Stomach smooth muscle (tissue), 2 donors: ENCODE results near the gene GRIN2C.
A peak's percentile ranks its signal among the peaks of the same experiment; 100 is the strongest.

Experiments used
- H3K27ac ChIP-seq: one replicate; pipeline ENCODE4 v1.7.0; 2013; ENCODE audit warnings: mild to moderate bottlenecking, low read length, inconsistent platforms
- H3K27me3 ChIP-seq, 2 donors: one replicate each; pipeline ENCODE4 v1.7.0; 2013; ENCODE audit warnings: low read length in 2 of 2; ENCODE audit not compliant: insufficient read depth in 2 of 2, control insufficient read depth in 1 of 2
- H3K36me3 ChIP-seq, 2 donors: one replicate each; pipeline ENCODE4 v1.7.0; 2013; ENCODE audit warnings: low read length in 2 of 2; ENCODE audit not compliant: control insufficient read depth in 2 of 2, insufficient read depth in 2 of 2
- H3K4me1 ChIP-seq: one replicate; pipeline ENCODE4 v1.7.0; 2013; ENCODE audit warnings: low read length; ENCODE audit not compliant: control insufficient read depth, insufficient read depth
- H3K4me3 ChIP-seq, 2 donors: one replicate each; pipeline ENCODE4 v1.7.0; 2013; ENCODE audit warnings: low read length in 2 of 2
- H3K9ac ChIP-seq, 2 donors: one replicate each; pipeline ENCODE4 v1.7.0; 2013; ENCODE audit warnings: low read length in 2 of 2, mild to moderate bottlenecking in 1 of 2
- H3K9me3 ChIP-seq, 2 donors: one replicate each; pipeline ENCODE4 v1.7.0; 2013; ENCODE audit warnings: low read length in 2 of 2; ENCODE audit not compliant: control insufficient read depth in 2 of 2
- donor health status: healthy.
- donor health status: Pancreatic carcinoma.

The GRIN2C gene

DNA sequence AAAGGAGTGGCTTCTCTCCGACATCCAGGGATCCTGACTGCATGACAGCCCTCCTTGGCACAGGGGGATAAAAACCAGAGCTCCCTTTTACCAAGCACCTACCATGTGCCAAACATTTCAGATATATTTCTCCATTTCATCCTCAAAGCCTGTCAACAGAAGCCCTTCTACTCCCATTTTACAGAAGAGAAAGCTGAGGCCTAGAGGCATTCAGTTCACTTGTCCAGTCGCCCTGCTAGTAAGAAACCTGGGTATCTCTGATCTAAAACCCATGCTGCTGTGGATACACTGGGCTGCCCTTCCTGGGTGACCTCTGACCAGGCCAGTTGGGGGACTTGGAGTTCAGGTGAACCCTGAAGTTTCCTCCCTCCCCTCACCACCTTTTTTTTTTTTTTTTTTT lies 19.0 kb upstream of the GRIN2C start:
- peaks cover 0 to 14% of the 10 kb centered on the region in 2 donors for H3K27me3 ChIP-seq
- H3K36me3 ChIP-seq, result no peaks in the 10 kb centered on the region
- no peak overlapping the region for H3K4me3 ChIP-seq
- no peak overlapping the region for H3K27ac ChIP-seq
- H3K9ac ChIP-seq, result no peak overlapping the region
- no peaks in the 10 kb centered on the region for H3K9me3 ChIP-seq
- no peaks in the 10 kb centered on the region for H3K4me1 ChIP-seq

DNA sequence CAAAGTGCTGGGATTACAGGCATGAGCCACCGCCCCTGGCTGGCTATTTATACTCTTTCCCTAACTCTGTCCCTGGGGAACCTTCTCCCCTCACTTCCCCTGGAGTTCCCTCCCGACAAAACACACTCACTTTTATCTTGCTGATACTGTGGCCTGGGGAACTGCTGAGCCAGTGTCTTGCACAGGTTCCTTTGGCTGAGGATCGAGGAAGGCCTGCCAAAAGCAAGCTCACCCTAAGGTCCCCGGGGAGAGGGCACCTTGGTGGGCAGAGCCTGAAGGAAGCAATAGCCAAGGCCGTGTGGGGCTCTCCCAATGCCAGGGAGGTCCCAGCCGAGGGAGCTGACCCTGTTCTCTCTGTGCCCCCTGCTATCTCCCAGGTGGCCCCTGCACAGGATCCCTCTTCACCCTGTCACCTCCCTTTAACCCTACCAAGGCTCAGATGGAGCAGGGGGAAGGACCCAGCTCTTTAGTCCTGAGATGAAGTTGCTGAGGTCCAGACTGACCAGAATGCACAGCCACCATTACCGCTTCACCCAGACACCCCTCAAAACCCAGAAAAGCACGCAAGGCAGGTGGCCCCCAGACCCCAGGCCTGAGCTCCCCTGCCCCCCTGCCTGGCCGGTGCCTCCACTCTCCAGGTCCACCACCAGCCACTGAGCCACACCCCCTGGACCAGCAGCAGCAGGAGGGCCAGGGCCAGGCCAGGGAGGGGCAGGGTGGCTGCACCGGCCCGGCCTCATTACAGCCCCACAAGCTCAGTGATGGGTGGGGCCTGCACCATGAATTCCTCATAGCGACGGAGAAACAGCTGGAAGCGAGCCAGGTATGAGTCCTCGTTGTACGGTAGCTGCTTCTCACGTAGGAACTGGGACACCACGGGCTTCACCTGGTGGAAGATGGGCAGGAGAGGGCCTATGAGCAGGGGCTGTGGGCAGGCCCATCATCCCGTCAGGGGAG lies 18.2 kb upstream of the GRIN2C start:
- Histone ChIP-seq H3K9ac (no peak overlapping the region), H3K36me3 (no peaks in the 10 kb centered on the region), H3K9me3 (no peaks in the 10 kb centered on the region), H3K27ac (no peak overlapping the region), H3K27me3 (peaks cover 0 to 11% of the 10 kb centered on the region in 2 donors), H3K4me3 (no peak overlapping the region), H3K4me1 (no peaks in the 10 kb centered on the region)

DNA sequence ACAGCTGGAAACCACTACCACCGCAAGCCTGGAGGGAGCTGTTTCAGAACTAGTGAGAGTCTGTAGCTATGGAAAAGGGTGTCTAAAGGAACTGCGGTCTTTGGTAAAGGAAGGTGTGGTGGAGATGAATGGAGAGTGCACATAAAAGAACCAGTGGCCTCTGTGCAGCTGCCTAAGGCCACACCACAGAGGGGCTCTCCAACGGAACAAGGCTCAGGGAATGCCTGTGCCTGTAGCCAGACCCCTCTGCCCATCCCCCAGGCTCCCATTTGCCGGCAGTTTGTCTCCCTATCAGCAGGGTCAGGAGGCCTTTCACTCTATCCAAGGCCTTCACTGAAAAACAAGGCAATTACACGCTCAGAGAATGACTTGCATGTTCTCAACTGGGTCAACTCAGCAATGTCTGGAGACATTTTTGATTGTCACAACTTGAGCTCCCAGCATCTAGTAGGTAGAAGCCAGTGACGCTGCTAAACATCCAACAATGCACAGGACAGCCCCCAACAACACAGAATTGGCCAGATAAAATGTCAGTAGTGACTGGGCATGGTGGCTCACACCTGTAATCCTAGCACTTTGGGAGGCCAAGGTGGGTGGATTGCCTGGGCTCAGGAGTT lies 16.4 kb upstream of the GRIN2C start:
- no peak overlapping the region for H3K9ac ChIP-seq
- peaks cover 10% of the 10 kb centered on the region for H3K4me1 ChIP-seq
- H3K9me3 ChIP-seq, result no peaks in the 10 kb centered on the region
- H3K4me3 ChIP-seq, result no peak overlapping the region
- H3K36me3 ChIP-seq, result no peaks in the 10 kb centered on the region
- no peak overlapping the region for H3K27ac ChIP-seq
- peaks cover 0 to 10% of the 10 kb centered on the region in 2 donors for H3K27me3 ChIP-seq

GRCh38 chr17:74875155-74875976 lies 15.7 kb upstream of the GRIN2C start:
- Histone ChIP-seq H3K27ac (no peak overlapping the region), H3K4me1 (peaks cover 10% of the 10 kb centered on the region), H3K36me3 (no peaks in the 10 kb centered on the region), H3K9ac (no peak overlapping the region), H3K9me3 (no peaks in the 10 kb centered on the region), H3K27me3 (peaks cover 0 to 10% of the 10 kb centered on the region in 2 donors), H3K4me3 (no peak overlapping the region)

GRCh38 chr17:74874615-74875037 lies 14.9 kb upstream of the GRIN2C start:
- Histone ChIP-seq H3K4me1 (peaks cover 10% of the 10 kb centered on the region), H3K4me3 (no peak overlapping the region)

GRCh38 chr17:74873874-74874614 lies 14.4 kb upstream of the GRIN2C start:
- peak overlapping the region; percentile 86 to 92 for H3K4me3 ChIP-seq
- H3K9me3 ChIP-seq, result no peaks in the 10 kb centered on the region
- H3K27ac ChIP-seq, result peak overlapping the region; percentile 91
- no peaks in the 10 kb centered on the region for H3K36me3 ChIP-seq
- H3K4me1 ChIP-seq, result peaks cover 10% of the 10 kb centered on the region
- H3K9ac ChIP-seq, result peak overlapping the region; percentile 90 to 93
- H3K27me3 ChIP-seq, result peaks cover 0 to 8% of the 10 kb centered on the region in 2 donors

More at GRCh38 chr17:74874615-74875037, 14.9 kb upstream of the GRIN2C start:
- H3K9ac ChIP-seq, result no peak overlapping the region
- H3K27ac ChIP-seq, result no peak overlapping the region
- no peaks in the 10 kb centered on the region for H3K9me3 ChIP-seq
- peaks cover 0 to 8% of the 10 kb centered on the region in 2 donors for H3K27me3 ChIP-seq
- no peaks in the 10 kb centered on the region for H3K36me3 ChIP-seq

- Histone ChIP-seq H3K9ac (peak overlapping the region; percentile 90 to 93), H3K27ac (peak overlapping the region; percentile 91), H3K4me1 (peaks cover 10% of the 10 kb centered on the region), H3K9me3 (no peaks in the 10 kb centered on the region), H3K4me3 (peak overlapping the region; percentile 86 to 92), H3K36me3 (no peaks in the 10 kb centered on the region), H3K27me3 (peaks cover 0 to 3% of the 10 kb centered on the region in 2 donors)
These were observed 13.6 kb upstream of the GRIN2C start for GRCh38 chr17:74873037-74873873.

- peak within 1 kb of the TSS; percentile 89 to 92 for H3K4me3 ChIP-seq
- H3K4me1 ChIP-seq, result peaks cover 10% of the 10 kb centered on the region
- H3K9me3 ChIP-seq, result no peaks in the 10 kb centered on the region
- peaks cover 0 to 2% of the 10 kb centered on the region in 2 donors for H3K27me3 ChIP-seq
- H3K36me3 ChIP-seq, result no peaks in the 10 kb centered on the region
- H3K9ac ChIP-seq, result peak within 1 kb of the TSS; percentile 90 to 93
- peak within 1 kb of the TSS; percentile 91 for H3K27ac ChIP-seq
These were observed 12.8 kb upstream of the GRIN2C start, which contains the start of gene FDXR for GRCh38 chr17:74872313-74873036. Gene FDXR (minus strand): TSS chr17:74872994. CDS start chr17:74872944, 50 bp downstream.
